HPDE6-E6E7 (cell line): Measurements from ENCODE around the gene IKZF5.
A peak's percentile ranks its signal among the peaks of the same experiment; 100 is the strongest.

Experiments
- DNase-seq: peaks from one replicate; pipeline ENCODE4 v3.0.0; 2011; ENCODE audit warnings: missing footprints; ENCODE audit errors: extremely low spot score

Gene IKZF5

GRCh38 chr10:123016228-123016627 is 7.6 kb upstream of the IKZF5 start:
- no peak for DNase-seq

GRCh38 chr10:123014772-123015171 is 6.2 kb upstream of the IKZF5 start:
- DNase-seq: no peak

- no peak for DNase-seq
Observed at GRCh38 chr10:123013456-123014419, 5.1 kb upstream of the IKZF5 start.

GRCh38 chr10:123011987-123012386 is 3.4 kb upstream of the IKZF5 start:
- DNase-seq: no peak

GRCh38 chr10:123009105-123009820 is 668 bp upstream of the IKZF5 start:
- DNase-seq: no peak

- peak; percentile 58 for DNase-seq
Observed at GRCh38 chr10:123007558-123008354, 839 bp downstream of the IKZF5 start.

- no peak for DNase-seq
Observed at GRCh38 chr10:123004298-123004697, 4.3 kb downstream of the IKZF5 start.

- DNase-seq: no peak
Observed at GRCh38 chr10:123001370-123001769, 7.2 kb downstream of the IKZF5 start.

- DNase-seq: no peak
Observed at GRCh38 chr10:123000155-123000554, 8.4 kb downstream of the IKZF5 start.

- DNase-seq: no peak
Observed at GRCh38 chr10:122999347-122999746, 9.2 kb downstream of the IKZF5 start.

- no peak for DNase-seq
Observed at GRCh38 chr10:122998934-122999333, 9.7 kb downstream of the IKZF5 start.

GRCh38 chr10:122998360-122998917 is 10.2 kb downstream of the IKZF5 start:
- DNase-seq: no peak

- no peak for DNase-seq
Observed at GRCh38 chr10:122997864-122998263, 10.7 kb downstream of the IKZF5 start.

- DNase-seq: no peak
Observed at GRCh38 chr10:122995936-122996335, 12.7 kb downstream of the IKZF5 start.

GRCh38 chr10:122993797-122994336 is 14.7 kb downstream of the IKZF5 start:
- DNase-seq: no peak

GRCh38 chr10:122992031-122992585 is 16.5 kb downstream of the IKZF5 start:
- DNase-seq: no peak

- DNase-seq: no peak
Observed at GRCh38 chr10:122990278-122990677, 18.3 kb downstream of the IKZF5 start.

GRCh38 chr10:122988501-122988900 is 20.1 kb downstream of the IKZF5 start:
- no peak for DNase-seq

- no peak for DNase-seq
Observed at GRCh38 chr10:122986335-122986734, 22.3 kb downstream of the IKZF5 start.

- no peak for DNase-seq
Observed at GRCh38 chr10:122984708-122985107, 23.9 kb downstream of the IKZF5 start.

GRCh38 chr10:122983898-122984297 is 24.7 kb downstream of the IKZF5 start:
- DNase-seq: no peak
